Stimulated activated naive CD8-positive, alpha-beta T cell treated with anti-CD3 and anti-CD28 coated beads, Interleukin-15, amount 100 ng/mL, for 72 hours (primary cell): ENCODE measurements around the gene CDH12.

Experiments used
- ATAC-seq: fragments of 150-1000 bp; cut with Tn5 transposase; 2 replicates; pipeline ENCODE4 v1.10.0; 2021; ENCODE audit warnings: mild to moderate bottlenecking, moderate library complexity
- DNase-seq, 2 donors: peaks; one replicate each; pipeline ENCODE4 v3.0.0; 2021 to 2022
- H3K27ac Mint-ChIP-seq, 2 donors: one replicate each; pipeline ENCODE4 v1.8.0; 2022; ENCODE audit warnings: mild to moderate bottlenecking in 2 of 2, mixed read lengths in 2 of 2, moderate library complexity in 2 of 2
- H3K27me3 Mint-ChIP-seq: one replicate; pipeline ENCODE4 v1.8.0; 2022; ENCODE audit warnings: mixed read lengths
- H3K4me1 Mint-ChIP-seq: one replicate; pipeline ENCODE4 v1.8.0; 2022; ENCODE audit warnings: mild to moderate bottlenecking, mixed read lengths
- H3K4me3 Mint-ChIP-seq, 2 donors: one replicate each; pipeline ENCODE4 v1.8.0; 2022; ENCODE audit warnings: mild to moderate bottlenecking in 2 of 2, mixed read lengths in 2 of 2, moderate library complexity in 1 of 2
- H3K9me3 Mint-ChIP-seq, 2 donors: one replicate each; pipeline ENCODE4 v1.8.0; 2022; ENCODE audit warnings: mixed read lengths in 2 of 2

Gene CDH12

DNA sequence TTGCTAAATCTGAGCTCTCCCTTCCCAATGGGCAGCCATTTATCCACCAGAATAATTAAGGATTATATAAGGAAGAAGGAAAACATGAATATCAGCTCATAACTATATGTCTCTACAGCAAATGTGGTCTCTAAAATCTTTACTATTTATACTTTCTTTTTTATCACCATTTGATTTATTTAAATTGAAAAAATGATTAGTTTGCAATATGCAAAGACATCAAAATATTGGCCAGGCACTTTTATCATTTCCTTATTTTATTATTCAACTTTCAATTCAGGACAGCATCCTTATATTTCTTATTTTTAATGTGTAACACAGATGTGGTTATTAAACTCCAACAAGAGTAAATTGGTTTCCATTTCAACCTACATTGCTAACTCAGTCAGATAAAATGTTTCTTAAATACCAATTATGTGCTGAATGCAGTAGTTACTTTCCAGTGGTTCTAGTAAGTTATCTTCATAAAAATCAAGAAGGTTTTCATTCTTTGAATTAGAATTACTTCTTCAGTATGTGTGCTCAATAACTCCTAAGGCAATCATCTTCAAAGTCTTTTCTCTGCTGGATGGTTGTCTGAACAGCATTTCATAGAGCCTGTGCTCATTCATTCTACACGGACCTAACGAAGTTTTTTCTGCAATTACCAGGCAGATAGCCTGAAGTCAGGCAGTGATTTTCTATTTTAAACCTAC, 1148.0 kb downstream of the CDH12 start:
- no peak for ATAC-seq
- Mint-ChIP-seq H3K9me3 (peaks cover 4 to 7% of the 10 kb centered on the region in 2 donors), H3K4me3 (no peak overlapping the region), H3K4me1 (no peaks in the 10 kb centered on the region), H3K27me3 (no peaks in the 10 kb centered on the region), H3K27ac (no peak overlapping the region)
- DNase-seq, result no peak

DNA sequence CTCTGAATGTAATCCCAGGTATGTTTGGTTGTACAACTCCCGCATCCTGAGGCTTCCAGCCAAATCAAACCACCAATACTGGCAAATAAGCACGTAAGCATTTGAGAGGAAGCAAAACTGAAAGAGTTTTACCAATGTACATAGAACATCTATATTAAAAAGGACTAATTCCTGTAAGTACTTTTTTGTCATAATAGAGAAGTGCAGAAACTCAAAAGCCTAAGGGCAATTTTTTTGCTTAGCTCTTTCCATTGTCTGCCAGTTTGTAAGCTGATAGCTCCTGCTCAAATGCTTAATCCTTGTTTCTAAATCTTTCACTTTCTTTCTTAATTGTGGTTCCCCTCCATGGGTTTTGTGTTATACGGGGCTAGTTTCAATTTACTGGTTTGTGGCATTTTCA, 1151.8 kb downstream of the CDH12 start:
- no peak for ATAC-seq
- no peaks in the 10 kb centered on the region for H3K4me1 Mint-ChIP-seq
- no peak for DNase-seq
- H3K9me3 Mint-ChIP-seq, result peaks cover 6 to 8% of the 10 kb centered on the region in 2 donors
- H3K27ac Mint-ChIP-seq, result no peak overlapping the region
- H3K4me3 Mint-ChIP-seq, result no peak overlapping the region
- H3K27me3 Mint-ChIP-seq, result no peaks in the 10 kb centered on the region
